GM19372 (cell line): ENCODE measurements around the gene LRRTM4.
"Not testable (repeated sequence)": the region's sequence is repeated elsewhere in the genome, so short reads cannot be mapped to it uniquely, and the experiment has no call there.

ENCODE experiments used
- ATAC-seq: cut with Tn5 transposase; IDR thresholded peaks from one replicate; pipeline ENCODE4 v1.9.1; 2021; ENCODE audit warnings: mild to moderate bottlenecking, low read depth, moderate library complexity; ENCODE audit not compliant: unreplicated experiment

Gene LRRTM4

GRCh38 chr2:76809136-76809535 is 713.0 kb downstream of the LRRTM4 start:
- no peak for ATAC-seq

- no peak for ATAC-seq
Measured at GRCh38 chr2:76808732-76809131, 713.4 kb downstream of the LRRTM4 start.

GRCh38 chr2:76793647-76794334 is 728.4 kb downstream of the LRRTM4 start:
- no peak for ATAC-seq

- ATAC-seq: not testable (repeated sequence)
Measured at GRCh38 chr2:76781313-76781712, 740.9 kb downstream of the LRRTM4 start.

GRCh38 chr2:76763276-76763675 is 758.9 kb downstream of the LRRTM4 start:
- no peak for ATAC-seq

GRCh38 chr2:76760367-76760704 is 761.8 kb downstream of the LRRTM4 start:
- ATAC-seq: no peak

- ATAC-seq: no peak
Measured at GRCh38 chr2:76759634-76760366, 762.4 kb downstream of the LRRTM4 start.

- ATAC-seq: no peak
Measured at GRCh38 chr2:76752506-76752905, 769.7 kb downstream of the LRRTM4 start.

- ATAC-seq: no peak
Measured at GRCh38 chr2:76749858-76750257, 772.3 kb downstream of the LRRTM4 start.

- ATAC-seq: no peak
Measured at GRCh38 chr2:76748581-76749296, 773.4 kb downstream of the LRRTM4 start.

- ATAC-seq: no peak
Measured at GRCh38 chr2:76745605-76746004, 776.6 kb downstream of the LRRTM4 start.

GRCh38 chr2:76737607-76738006 is 784.6 kb downstream of the LRRTM4 start:
- no peak for ATAC-seq

GRCh38 chr2:76733736-76734135 is 788.4 kb downstream of the LRRTM4 start:
- no peak for ATAC-seq

GRCh38 chr2:76731157-76731556 is 791.0 kb downstream of the LRRTM4 start:
- no peak for ATAC-seq

- no peak for ATAC-seq
Measured at GRCh38 chr2:76730021-76730420, 792.2 kb downstream of the LRRTM4 start.

- ATAC-seq: no peak
Measured at GRCh38 chr2:76721226-76721625, 801.0 kb downstream of the LRRTM4 start.

- no peak for ATAC-seq
Measured at GRCh38 chr2:76713312-76713711, 808.9 kb downstream of the LRRTM4 start.

GRCh38 chr2:76711490-76711889 is 810.7 kb downstream of the LRRTM4 start:
- ATAC-seq: no peak

GRCh38 chr2:76700894-76701293 is 821.3 kb downstream of the LRRTM4 start:
- ATAC-seq: no peak

- ATAC-seq: not testable (repeated sequence)
Measured at GRCh38 chr2:76697998-76698713, 824.0 kb downstream of the LRRTM4 start.
